HepG2 (cell line): ENCODE measurements around the gene SLC7A10. TPM values are rescaled to one million over a fixed set of nuclear protein-coding genes. Genes with fewer than 3 reads are reported as not detected.

Experiments
- AKAP8 ChIP-seq: sonication (generic); formaldehyde crosslinking; IDR thresholded peaks from 2 replicates; pipeline ENCODE4 v1.5.1; 2020; ENCODE audit warnings: mild to moderate bottlenecking, missing genetic modification reagents
- GPN1 ChIP-seq: sonication (generic); formaldehyde crosslinking; IDR thresholded peaks from 2 replicates; pipeline ENCODE4 v1.5.1; 2020; ENCODE audit warnings: missing genetic modification reagents, borderline replicate concordance
- HES4 ChIP-seq: sonication (generic); formaldehyde crosslinking; IDR thresholded peaks from 2 replicates; pipeline ENCODE4 v1.9.0; 2021; ENCODE audit warnings: mild to moderate bottlenecking, missing genetic modification reagents, borderline replicate concordance
- JUND ChIP-seq: sonication (generic); formaldehyde crosslinking; IDR thresholded peaks from 2 replicates; pipeline ENCODE4 v1.8.0; 2022; ENCODE audit warnings: mild to moderate bottlenecking, missing genetic modification reagents
- NCOA5 ChIP-seq: sonication (generic); formaldehyde crosslinking; IDR thresholded peaks from 2 replicates; pipeline ENCODE4 v1.4.0; 2020; ENCODE audit warnings: missing genetic modification reagents
- PHF21A ChIP-seq: sonication (generic); formaldehyde crosslinking; IDR thresholded peaks from 2 replicates; pipeline ENCODE4 v1.5.0; 2020; ENCODE audit warnings: mild to moderate bottlenecking, missing genetic modification reagents
- SNAI1 ChIP-seq: sonication (generic); formaldehyde crosslinking; IDR thresholded peaks from 2 replicates; pipeline ENCODE4 v1.5.0; 2020; ENCODE audit warnings: mild to moderate bottlenecking, missing genetic modification reagents, borderline replicate concordance
- STAT5B ChIP-seq: sonication (generic); formaldehyde crosslinking; IDR thresholded peaks from 2 replicates; pipeline ENCODE4 v1.4.0; 2020; ENCODE audit warnings: missing genetic modification reagents
- TRIM24 ChIP-seq: sonication (generic); formaldehyde crosslinking; IDR thresholded peaks from 2 replicates; pipeline ENCODE4 v1.8.0; 2022; ENCODE audit warnings: mild to moderate bottlenecking, missing genetic modification reagents
- ZNF256 ChIP-seq: sonication (generic); formaldehyde crosslinking; conservative IDR thresholded peaks from 2 replicates; pipeline ENCODE4 v1.4.0; 2020; ENCODE audit warnings: missing genetic modification reagents
- ZNF263 ChIP-seq: sonication (generic); formaldehyde crosslinking; IDR thresholded peaks from 2 replicates; pipeline ENCODE4 v1.4.0; 2020; ENCODE audit warnings: missing genetic modification reagents
- ZNF431 ChIP-seq: sonication (generic); formaldehyde crosslinking; IDR thresholded peaks from 2 replicates; pipeline ENCODE4 v1.9.0; 2022; ENCODE audit warnings: missing genetic modification reagents, low read depth, mild to moderate bottlenecking, borderline replicate concordance
- ZNF432 ChIP-seq: sonication (generic); formaldehyde crosslinking; IDR thresholded peaks from 2 replicates; pipeline ENCODE4 v1.5.0; 2020; ENCODE audit warnings: missing genetic modification reagents, mild to moderate bottlenecking, borderline replicate concordance
- ZNF451 ChIP-seq: sonication (generic); formaldehyde crosslinking; IDR thresholded peaks from 2 replicates; pipeline ENCODE4 v1.5.0; 2020; ENCODE audit warnings: mild to moderate bottlenecking, missing genetic modification reagents
- ZNF558 ChIP-seq: sonication (generic); formaldehyde crosslinking; IDR thresholded peaks from 2 replicates; pipeline ENCODE4 v1.9.0; 2022; ENCODE audit warnings: mild to moderate bottlenecking, missing genetic modification reagents, borderline replicate concordance
- ZNF652 ChIP-seq: IDR thresholded peaks from 2 replicates; pipeline ENCODE4 v1.6.1; 2016; ENCODE audit warnings: low read depth, borderline replicate concordance
- ZNF773 ChIP-seq: sonication (generic); formaldehyde crosslinking; IDR thresholded peaks from 2 replicates; pipeline ENCODE4 v1.4.0; 2020; ENCODE audit warnings: missing genetic modification reagents, borderline replicate concordance
- polyA plus RNA-seq, 8 experiments: library from polyadenylated mRNA; depleted of rRNA in 3 of 8; stranded (reverse) in 7 of 8; unstranded in 1 of 8; fragments of >200 nt; fragmentation: Illumina TruSeq in 4 of 8; extraction: Trizol in 4 of 8; gene quantifications; 2 replicates each; pipeline versions ENCODE4 v1.2.1 to v1.2.3, GENCODE V29; 2011 to 2016; ENCODE audit warnings: low read depth in 4 of 8, missing spikeins in 1 of 8, mixed read lengths in 1 of 8; ENCODE audit not compliant: insufficient read depth in 1 of 8
- total RNA-seq, 5 experiments: library from RNA; depleted of rRNA; stranded (reverse); fragments of >200 nt; fragmentation: Illumina TruSeq; extraction: Trizol; gene quantifications; 2 replicates each; pipeline ENCODE4 v1.2.3, GENCODE V29; 2016; ENCODE audit warnings: low read depth in 1 of 5
- TF ChIP-seq, protein P1 (sequence below): IDR thresholded peaks from 2 replicates; pipeline ENCODE4 v1.6.1; 2016; ENCODE audit warnings: mild to moderate bottlenecking
- TF ChIP-seq, protein P2 (sequence below), 2 experiments: sonication (generic) in 1 of 2; formaldehyde crosslinking in 1 of 2; IDR thresholded peaks; 2 replicates each; pipeline versions ENCODE4 v1.6.1 to v1.9.0; 2014 to 2022; ENCODE audit warnings: antibody characterized with exemption in 1 of 2, borderline replicate concordance in 1 of 2, inconsistent platforms in 1 of 2, low read depth in 1 of 2, missing genetic modification reagents in 1 of 2
- TF ChIP-seq, protein P3 (sequence below): sonication (generic); formaldehyde crosslinking; IDR thresholded peaks from 2 replicates; pipeline ENCODE4 v1.4.0; 2020; ENCODE audit warnings: missing genetic modification reagents
- TF ChIP-seq, protein P4 (sequence below): sonication (generic); formaldehyde crosslinking; IDR thresholded peaks from 2 replicates; pipeline ENCODE4 v1.4.0; 2020; ENCODE audit warnings: missing genetic modification reagents
- TF ChIP-seq, protein P5 (sequence below): sonication (generic); formaldehyde crosslinking; IDR thresholded peaks from 2 replicates; pipeline ENCODE4 v1.8.0; 2023; ENCODE audit warnings: mild to moderate bottlenecking, missing genetic modification reagents

The SLC7A10 gene
- total and polyA plus RNA-seq, 2 of the 13 experiments (the other 11 are each of a cell fraction or from before 2014, with no cell fraction given), result 1.1 to 2.2 TPM

DNA sequence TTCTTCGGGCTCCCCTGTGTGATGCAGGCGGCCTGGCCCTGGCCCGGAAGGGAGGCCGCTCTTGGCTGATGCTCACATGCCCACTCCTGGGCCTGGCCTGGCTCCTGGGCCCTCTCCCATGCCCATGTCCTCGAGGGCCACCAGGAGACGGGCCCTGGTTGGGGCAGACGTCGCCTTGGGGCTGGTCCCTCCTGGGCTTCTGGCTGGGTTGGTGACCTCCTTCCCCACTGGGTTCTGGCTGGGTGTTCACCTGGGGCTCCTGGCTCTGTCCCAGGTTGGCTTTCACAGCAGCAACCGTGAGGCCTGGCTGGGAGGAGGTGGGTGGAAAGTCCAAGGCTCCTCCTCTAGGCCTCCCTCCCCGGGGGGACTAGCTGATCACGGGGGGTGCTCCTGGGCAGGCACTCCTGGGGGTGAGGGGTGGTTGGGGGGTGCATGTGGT lies 15.5 kb upstream of the SLC7A10 start (continued):
- no peak for TF ChIP-seq ZNF558 (CRISPR knock-in tag)
- no peak for TF ChIP-seq ZNF432 (CRISPR knock-in tag)
- TF ChIP-seq, protein P1, sequence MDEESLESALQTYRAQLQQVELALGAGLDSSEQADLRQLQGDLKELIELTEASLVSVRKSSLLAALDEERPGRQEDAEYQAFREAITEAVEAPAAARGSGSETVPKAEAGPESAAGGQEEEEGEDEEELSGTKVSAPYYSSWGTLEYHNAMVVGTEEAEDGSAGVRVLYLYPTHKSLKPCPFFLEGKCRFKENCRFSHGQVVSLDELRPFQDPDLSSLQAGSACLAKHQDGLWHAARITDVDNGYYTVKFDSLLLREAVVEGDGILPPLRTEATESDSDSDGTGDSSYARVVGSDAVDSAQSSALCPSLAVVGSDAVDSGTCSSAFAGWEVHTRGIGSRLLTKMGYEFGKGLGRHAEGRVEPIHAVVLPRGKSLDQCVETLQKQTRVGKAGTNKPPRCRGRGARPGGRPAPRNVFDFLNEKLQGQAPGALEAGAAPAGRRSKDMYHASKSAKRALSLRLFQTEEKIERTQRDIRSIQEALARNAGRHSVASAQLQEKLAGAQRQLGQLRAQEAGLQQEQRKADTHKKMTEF (CRISPR knock-in tag), result no peak
- no peak for TF ChIP-seq ZNF451 (CRISPR knock-in tag)
- no peak for TF ChIP-seq ZNF773 (CRISPR knock-in tag)
- TF ChIP-seq, protein P2, sequence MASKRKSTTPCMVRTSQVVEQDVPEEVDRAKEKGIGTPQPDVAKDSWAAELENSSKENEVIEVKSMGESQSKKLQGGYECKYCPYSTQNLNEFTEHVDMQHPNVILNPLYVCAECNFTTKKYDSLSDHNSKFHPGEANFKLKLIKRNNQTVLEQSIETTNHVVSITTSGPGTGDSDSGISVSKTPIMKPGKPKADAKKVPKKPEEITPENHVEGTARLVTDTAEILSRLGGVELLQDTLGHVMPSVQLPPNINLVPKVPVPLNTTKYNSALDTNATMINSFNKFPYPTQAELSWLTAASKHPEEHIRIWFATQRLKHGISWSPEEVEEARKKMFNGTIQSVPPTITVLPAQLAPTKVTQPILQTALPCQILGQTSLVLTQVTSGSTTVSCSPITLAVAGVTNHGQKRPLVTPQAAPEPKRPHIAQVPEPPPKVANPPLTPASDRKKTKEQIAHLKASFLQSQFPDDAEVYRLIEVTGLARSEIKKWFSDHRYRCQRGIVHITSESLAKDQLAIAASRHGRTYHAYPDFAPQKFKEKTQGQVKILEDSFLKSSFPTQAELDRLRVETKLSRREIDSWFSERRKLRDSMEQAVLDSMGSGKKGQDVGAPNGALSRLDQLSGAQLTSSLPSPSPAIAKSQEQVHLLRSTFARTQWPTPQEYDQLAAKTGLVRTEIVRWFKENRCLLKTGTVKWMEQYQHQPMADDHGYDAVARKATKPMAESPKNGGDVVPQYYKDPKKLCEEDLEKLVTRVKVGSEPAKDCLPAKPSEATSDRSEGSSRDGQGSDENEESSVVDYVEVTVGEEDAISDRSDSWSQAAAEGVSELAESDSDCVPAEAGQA (IDR thresholded peaks at IDR 0.05; ENCODE audit: low read depth), result no peak
- TF ChIP-seq, protein P2 (CRISPR knock-in tag; IDR thresholded peaks at IDR 0.05; ENCODE audit: borderline replicate concordance), result no peak
- no peak for TF ChIP-seq GPN1 (CRISPR knock-in tag)
- TF ChIP-seq ZNF263 (CRISPR knock-in tag), result peak; percentile 79
- TF ChIP-seq NCOA5 (CRISPR knock-in tag), result no peak
- TF ChIP-seq AKAP8 (CRISPR knock-in tag), result no peak
- TF ChIP-seq, protein P3, sequence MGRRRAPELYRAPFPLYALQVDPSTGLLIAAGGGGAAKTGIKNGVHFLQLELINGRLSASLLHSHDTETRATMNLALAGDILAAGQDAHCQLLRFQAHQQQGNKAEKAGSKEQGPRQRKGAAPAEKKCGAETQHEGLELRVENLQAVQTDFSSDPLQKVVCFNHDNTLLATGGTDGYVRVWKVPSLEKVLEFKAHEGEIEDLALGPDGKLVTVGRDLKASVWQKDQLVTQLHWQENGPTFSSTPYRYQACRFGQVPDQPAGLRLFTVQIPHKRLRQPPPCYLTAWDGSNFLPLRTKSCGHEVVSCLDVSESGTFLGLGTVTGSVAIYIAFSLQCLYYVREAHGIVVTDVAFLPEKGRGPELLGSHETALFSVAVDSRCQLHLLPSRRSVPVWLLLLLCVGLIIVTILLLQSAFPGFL (CRISPR knock-in tag), result no peak
- TF ChIP-seq ZNF256, result no peak
- no peak for TF ChIP-seq SNAI1 (CRISPR knock-in tag)
- no peak for TF ChIP-seq ZNF652 (CRISPR knock-in tag)
- TF ChIP-seq, protein P4, sequence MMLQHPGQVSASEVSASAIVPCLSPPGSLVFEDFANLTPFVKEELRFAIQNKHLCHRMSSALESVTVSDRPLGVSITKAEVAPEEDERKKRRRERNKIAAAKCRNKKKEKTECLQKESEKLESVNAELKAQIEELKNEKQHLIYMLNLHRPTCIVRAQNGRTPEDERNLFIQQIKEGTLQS (CRISPR knock-in tag), result no peak
- no peak for TF ChIP-seq TRIM24
- TF ChIP-seq ZNF431 (CRISPR knock-in tag), result no peak
- TF ChIP-seq, protein P5, sequence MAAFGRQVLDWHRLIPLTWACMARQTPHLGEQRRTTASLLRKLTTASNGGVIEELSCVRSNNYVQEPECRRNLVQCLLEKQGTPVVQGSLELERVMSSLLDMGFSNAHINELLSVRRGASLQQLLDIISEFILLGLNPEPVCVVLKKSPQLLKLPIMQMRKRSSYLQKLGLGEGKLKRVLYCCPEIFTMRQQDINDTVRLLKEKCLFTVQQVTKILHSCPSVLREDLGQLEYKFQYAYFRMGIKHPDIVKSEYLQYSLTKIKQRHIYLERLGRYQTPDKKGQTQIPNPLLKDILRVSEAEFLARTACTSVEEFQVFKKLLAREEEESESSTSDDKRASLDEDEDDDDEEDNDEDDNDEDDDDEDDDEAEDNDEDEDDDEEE (CRISPR knock-in tag), result no peak
- no peak for TF ChIP-seq STAT5B
- no peak for TF ChIP-seq JUND (CRISPR knock-in tag)
- TF ChIP-seq PHF21A, result no peak
- peak; percentile 34; the same call in 1 of the 2 replicates for TF ChIP-seq HES4 (CRISPR knock-in tag)
